ENCODE measurements around the gene MIB1. TPM values are rescaled to one million over a fixed set of nuclear protein-coding genes. Genes with fewer than 3 reads are reported as not detected.

Gene MIB1
- total RNA-seq, 1 experiment from 2014 or later, result 48.8 TPM

DNA sequence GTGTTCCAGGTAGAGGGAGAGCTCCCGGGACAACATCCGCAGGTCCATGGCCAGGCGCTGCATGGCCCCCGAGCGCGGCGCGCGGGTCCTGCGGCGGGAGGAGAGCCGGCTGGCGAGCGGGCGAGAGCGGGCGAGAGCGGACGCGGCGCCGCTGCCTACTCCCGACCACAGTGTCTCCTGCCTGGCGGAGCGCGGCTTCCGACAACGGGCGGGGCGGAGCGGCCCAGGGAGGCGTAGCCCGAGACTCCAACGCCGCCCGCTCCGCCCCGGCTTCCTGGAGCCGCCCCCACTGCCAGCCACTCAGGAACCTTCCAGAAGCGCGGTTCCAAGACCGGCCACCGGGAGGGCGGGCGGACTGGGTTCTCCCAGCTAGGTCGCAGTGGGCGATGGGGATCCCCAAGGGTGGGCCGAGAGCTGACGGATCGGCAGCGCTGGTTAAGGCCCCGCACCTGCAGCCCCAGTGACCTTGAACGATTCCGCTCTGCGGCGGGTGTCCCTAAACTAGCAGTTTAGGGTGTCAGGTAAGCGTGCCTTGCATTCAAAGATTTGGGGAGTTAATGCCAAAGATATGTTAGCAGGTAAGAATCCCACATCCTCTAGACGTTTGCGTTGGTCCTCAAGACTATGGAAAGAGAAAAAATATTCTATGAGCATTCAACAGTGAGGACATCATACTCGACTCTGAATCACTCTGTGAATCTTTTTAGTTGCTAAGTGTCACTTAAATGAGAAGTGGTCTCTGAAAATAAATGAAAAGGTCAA is 35.8 kb upstream of the MIB1 start, which contains the start of gene ABHD3:
TSS of gene ABHD3 (minus strand) at position 172 of the 762 bp plus-strand sequence. CDS start at position 63, 109 bp downstream.
- peaks cover 10% of the 10 kb centered on the region for H3K27me3 Mint-ChIP-seq (ENCODE audit: low read depth)
- peaks cover 6% of the 10 kb centered on the region for H3K23me2 ChIP-seq (ENCODE audit: insufficient read length, low read depth, low read length, poor library complexity, severe bottlenecking)
- no peak within 1 kb of the TSS for H2BK5ac ChIP-seq (ENCODE audit: insufficient read length, low read length)
- H3K4me1 Mint-ChIP-seq, result peaks cover 13 to 22% of the 10 kb centered on the region in 2 experiments
- peak; percentile 92 for DNase-seq
- H4K5ac ChIP-seq (ENCODE audit: insufficient read length, low read depth, low read length), result no peak within 1 kb of the TSS
- no peak within 1 kb of the TSS for H3K23ac ChIP-seq (ENCODE audit: insufficient read length, low read depth, low read length)
- H3K79me1 ChIP-seq (ENCODE audit: insufficient read depth, low read depth, low read length, poor library complexity, severe bottlenecking), result no peaks in the 10 kb centered on the region
- peak within 1 kb of the TSS in 2 of 3 experiments; percentile 62 to 75; a peak in 4 of 7 replicates for H3K27ac Mint-ChIP-seq
- no peaks in the 10 kb centered on the region for H3K9me3 ChIP-seq (ENCODE audit: control insufficient read depth, low read depth, low read length)
- peak within 1 kb of the TSS; percentile 24 for H2AFZ ChIP-seq (ENCODE audit: low read length)
- H4K8ac ChIP-seq (replicated peaks; ENCODE audit: insufficient read length, low read depth, low read length), result no peak within 1 kb of the TSS
- TF ChIP-seq, protein P1, sequence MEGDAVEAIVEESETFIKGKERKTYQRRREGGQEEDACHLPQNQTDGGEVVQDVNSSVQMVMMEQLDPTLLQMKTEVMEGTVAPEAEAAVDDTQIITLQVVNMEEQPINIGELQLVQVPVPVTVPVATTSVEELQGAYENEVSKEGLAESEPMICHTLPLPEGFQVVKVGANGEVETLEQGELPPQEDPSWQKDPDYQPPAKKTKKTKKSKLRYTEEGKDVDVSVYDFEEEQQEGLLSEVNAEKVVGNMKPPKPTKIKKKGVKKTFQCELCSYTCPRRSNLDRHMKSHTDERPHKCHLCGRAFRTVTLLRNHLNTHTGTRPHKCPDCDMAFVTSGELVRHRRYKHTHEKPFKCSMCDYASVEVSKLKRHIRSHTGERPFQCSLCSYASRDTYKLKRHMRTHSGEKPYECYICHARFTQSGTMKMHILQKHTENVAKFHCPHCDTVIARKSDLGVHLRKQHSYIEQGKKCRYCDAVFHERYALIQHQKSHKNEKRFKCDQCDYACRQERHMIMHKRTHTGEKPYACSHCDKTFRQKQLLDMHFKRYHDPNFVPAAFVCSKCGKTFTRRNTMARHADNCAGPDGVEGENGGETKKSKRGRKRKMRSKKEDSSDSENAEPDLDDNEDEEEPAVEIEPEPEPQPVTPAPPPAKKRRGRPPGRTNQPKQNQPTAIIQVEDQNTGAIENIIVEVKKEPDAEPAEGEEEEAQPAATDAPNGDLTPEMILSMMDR (conservative IDR thresholded peaks at IDR 0.05), result peak; percentile 32
- peaks cover 11 to 26% (median 25%) of the 10 kb centered on the region in 3 experiments for H3K36me3 Mint-ChIP-seq (ENCODE audit: insufficient read depth in 1 of 3, low read depth in 3 of 3)
- no peak within 1 kb of the TSS for H4K91ac ChIP-seq (ENCODE audit: insufficient read length, low read depth, low read length)
- no peaks in the 10 kb centered on the region for H4K20me1 ChIP-seq (ENCODE audit: control insufficient read depth, insufficient read depth, insufficient read length)
- peak within 1 kb of the TSS; percentile 83 to 93 for H3K4me3 Mint-ChIP-seq
- no peak within 1 kb of the TSS for H3K56ac ChIP-seq (ENCODE audit: insufficient read length, low read depth, low read length)
- H3K9me3 Mint-ChIP-seq, result peaks cover 10 to 14% of the 10 kb centered on the region in 2 experiments
- H2AK5ac ChIP-seq (ENCODE audit: insufficient read length, low read length), result no peak within 1 kb of the TSS
- no peak within 1 kb of the TSS for H2BK12ac ChIP-seq (ENCODE audit: insufficient read length, low read depth, low read length)
- H2BK120ac ChIP-seq (ENCODE audit: low read depth, low read length, poor library complexity, severe bottlenecking), result no peak within 1 kb of the TSS
- peak within 1 kb of the TSS; percentile 88 for H3K14ac ChIP-seq (ENCODE audit: insufficient read depth, low read length)
- H3K4me1 ChIP-seq (ENCODE audit: insufficient read depth, low read length), result no peaks in the 10 kb centered on the region
- H3K27me3 ChIP-seq (ENCODE audit: insufficient read depth, low read length), result no peaks in the 10 kb centered on the region
- H3K27ac ChIP-seq (ENCODE audit: insufficient read length, low read depth, low read length), result no peak within 1 kb of the TSS
- no peak within 1 kb of the TSS for H3T11ph ChIP-seq (ENCODE audit: low read length)
- WGBS (ENCODE audit: extremely low coverage, insufficient read length, low lambda C conversion rate), result no CpG with 5 or more reads among the region's 60 CpGs
- no peaks in the 10 kb centered on the region for H3K79me2 ChIP-seq (ENCODE audit: insufficient read depth, low read length)
- H3K4me2 ChIP-seq (ENCODE audit: insufficient read depth, insufficient read length, low read length), result peak within 1 kb of the TSS; percentile 99
- no peak within 1 kb of the TSS for H2BK20ac ChIP-seq (ENCODE audit: low read depth, low read length, poor library complexity, severe bottlenecking)
- H3K18ac ChIP-seq (ENCODE audit: insufficient read length, low read depth, low read length), result no peak within 1 kb of the TSS
- no peak within 1 kb of the TSS for H2BK15ac ChIP-seq (ENCODE audit: low read depth, low read length)
- H3K4ac ChIP-seq (ENCODE audit: low read depth, low read length), result no peak within 1 kb of the TSS
- H3K9ac ChIP-seq (ENCODE audit: extremely low read depth, insufficient read length, low read length), result peak within 1 kb of the TSS; percentile 66

All from H9 (cell line).